Measurements from ENCODE around the gene IFITM1.

GRCh38 chr11:272931-273198 lies 41.0 kb upstream of the IFITM1 start:
- TF ChIP-seq POLR2A (IDR thresholded peaks at IDR 0.05) (no peak), CTCF (IDR thresholded peaks at IDR 0.05 in 8 of 11, conservative IDR thresholded peaks at IDR 0.05 in 3 of 11) (no peak)
